Trophoblast cell (in vitro differentiated cells and primary cell): Measurements from ENCODE around the gene CENPO.
A peak's percentile ranks its signal among the peaks of the same experiment; 100 is the strongest.

Experiments
- DNase-seq, 2 donors: peaks; one replicate each; pipeline ENCODE4 v3.0.0-alpha.2; 2016
- H2AFZ ChIP-seq: 2 replicates; pipeline ENCODE4 v1.6.1; 2013; ENCODE audit warnings: low read length, moderate library complexity, mild to moderate bottlenecking; ENCODE audit not compliant: insufficient read depth, poor library complexity
- H2AK5ac ChIP-seq: 2 replicates; pipeline ENCODE4 v1.6.1; 2013; ENCODE audit warnings: mild to moderate bottlenecking, low read length
- H2BK120ac ChIP-seq: 2 replicates; pipeline ENCODE4 v1.6.1; 2013; ENCODE audit warnings: low read length, mild to moderate bottlenecking, moderate library complexity; ENCODE audit not compliant: insufficient read depth, poor library complexity
- H2BK12ac ChIP-seq: 2 replicates; pipeline ENCODE4 v1.6.1; 2013; ENCODE audit warnings: mild to moderate bottlenecking, low read length, moderate library complexity
- H2BK5ac ChIP-seq: 2 replicates; pipeline ENCODE4 v1.6.1; 2013; ENCODE audit warnings: low read length, low read depth, moderate library complexity, mild to moderate bottlenecking; ENCODE audit not compliant: poor library complexity
- H3K14ac ChIP-seq: 2 replicates; pipeline ENCODE4 v1.6.1; 2013; ENCODE audit warnings: mild to moderate bottlenecking, low read length
- H3K18ac ChIP-seq: 2 replicates; pipeline ENCODE4 v1.6.1; 2013; ENCODE audit warnings: mild to moderate bottlenecking, low read length
- H3K23ac ChIP-seq: 2 replicates; pipeline ENCODE4 v1.6.1; 2013; ENCODE audit warnings: low read length
- H3K27ac ChIP-seq: 2 replicates; pipeline ENCODE4 v1.5.1; 2013; ENCODE audit warnings: low read depth, mild to moderate bottlenecking, inconsistent platforms, low read length, moderate library complexity
- H3K27me3 ChIP-seq: 2 replicates; pipeline ENCODE4 v1.6.1; 2013; ENCODE audit warnings: inconsistent platforms, mild to moderate bottlenecking, low read length, moderate library complexity; ENCODE audit not compliant: insufficient read depth
- H3K36me3 ChIP-seq, 2 experiments: 1 replicate in 1 of 2; 2 replicates in 1 of 2; pipeline ENCODE4 v1.6.1; 2013; ENCODE audit warnings: low read length in 2 of 2, mild to moderate bottlenecking in 2 of 2, moderate library complexity in 1 of 2; ENCODE audit not compliant: insufficient read depth in 2 of 2, control insufficient read depth in 1 of 2
- H3K4ac ChIP-seq: 2 replicates; pipeline ENCODE4 v1.6.1; 2013; ENCODE audit warnings: low read depth, mild to moderate bottlenecking, low read length, moderate library complexity
- H3K4me1 ChIP-seq, 2 experiments: 1 replicate in 1 of 2; 2 replicates in 1 of 2; pipeline ENCODE4 v1.6.1; 2013; ENCODE audit warnings: low read length in 2 of 2, mild to moderate bottlenecking in 2 of 2, moderate library complexity in 1 of 2; ENCODE audit not compliant: insufficient read depth in 2 of 2, control insufficient read depth in 1 of 2
- H3K4me2 ChIP-seq: 2 replicates; pipeline ENCODE4 v1.6.1; 2013; ENCODE audit warnings: inconsistent platforms, mild to moderate bottlenecking, low read length, moderate library complexity
- H3K4me3 ChIP-seq: 2 replicates; pipeline ENCODE4 v1.5.1; 2013; ENCODE audit warnings: mild to moderate bottlenecking, low read depth, low read length, inconsistent platforms
- H3K79me1 ChIP-seq: one replicate; pipeline ENCODE4 v1.6.1; 2013; ENCODE audit warnings: low read length
- H3K79me2 ChIP-seq: 2 replicates; pipeline ENCODE4 v1.6.1; 2013; ENCODE audit warnings: low read length, mild to moderate bottlenecking; ENCODE audit not compliant: control insufficient read depth, insufficient read depth, poor library complexity
- H3K9ac ChIP-seq: 2 replicates; pipeline ENCODE4 v1.6.1; 2013; ENCODE audit warnings: mild to moderate bottlenecking, low read length
- H3K9me3 ChIP-seq: 2 replicates; pipeline ENCODE4 v1.6.1; 2013; ENCODE audit warnings: low read depth, mild to moderate bottlenecking, control low read depth, inconsistent platforms, low read length; ENCODE audit not compliant: insufficient read depth
- H4K12ac ChIP-seq: 2 replicates; pipeline ENCODE4 v1.6.1; 2013; ENCODE audit warnings: low read depth, mild to moderate bottlenecking, low read length, moderate library complexity
- H4K8ac ChIP-seq: 2 replicates; pipeline ENCODE4 v1.6.1; 2013; ENCODE audit warnings: low read depth, mild to moderate bottlenecking, low read length, moderate library complexity
- H4K91ac ChIP-seq: one replicate; pipeline ENCODE4 v1.6.1; 2013; ENCODE audit warnings: low read depth, mild to moderate bottlenecking, low read length, moderate library complexity
- WGBS: extraction: QIAGEN DNeasy Blood & Tissue Kit; methylation state at CpG from one replicate; pipeline ENCODE4 v1.1.7; 2013; ENCODE audit warnings: missing lambda C conversion rate; ENCODE audit not compliant: insufficient read length, insufficient coverage; ENCODE audit errors: extremely low coverage; 5-methylcytosine and 5-hydroxymethylcytosine counted together

Gene CENPO

DNA sequence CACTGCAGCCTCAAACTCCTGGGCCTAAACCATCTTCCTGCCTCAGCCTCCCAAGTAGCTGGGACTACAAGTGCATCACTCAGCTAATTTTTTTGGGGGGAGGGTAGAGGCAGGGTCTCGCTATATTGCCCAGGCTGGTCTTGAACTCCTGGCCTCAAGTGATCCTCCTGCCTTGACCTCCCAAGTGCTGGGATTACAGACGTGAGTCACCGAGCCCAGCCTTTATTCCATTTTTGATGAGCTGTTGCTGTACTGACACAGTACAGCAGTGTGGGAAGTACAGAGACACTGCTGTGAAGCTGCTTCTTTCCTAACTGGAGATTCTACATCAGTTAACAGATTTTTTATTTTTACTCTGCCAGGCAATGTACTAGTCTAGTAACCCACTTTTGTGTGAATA, 18.9 kb upstream of the CENPO start:
- no CpG with 5 or more reads among the region's 3 CpGs for WGBS
- no peak overlapping the region for H4K91ac ChIP-seq

DNA sequence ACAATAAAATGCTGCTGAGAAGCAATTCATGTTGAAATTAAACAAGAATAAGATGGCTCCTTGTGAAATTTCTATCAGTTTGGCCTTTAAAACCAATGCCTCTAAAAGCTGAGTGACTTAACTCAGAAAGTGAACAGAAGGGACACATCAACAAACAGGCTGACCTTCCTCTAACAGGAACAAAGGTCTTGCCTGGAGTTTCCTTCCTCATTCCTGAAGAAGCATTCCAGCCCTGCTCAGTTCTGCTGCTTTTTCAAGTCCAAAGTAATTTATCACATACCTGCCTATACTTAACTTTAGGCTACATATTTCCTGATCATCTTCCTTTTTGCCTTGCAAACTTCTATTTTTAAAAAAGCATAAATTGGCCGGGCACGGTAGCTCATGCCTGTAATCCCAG, 14.1 kb upstream of the CENPO start:
- Histone ChIP-seq H3K36me3 (no peaks in the 10 kb centered on the region), H3K4ac (no peak overlapping the region), H4K8ac (no peak overlapping the region), H3K4me2 (no peak overlapping the region), H3K4me3 (no peak overlapping the region), H3K79me2 (no peaks in the 10 kb centered on the region), H3K14ac (no peak overlapping the region), H2BK5ac (no peak overlapping the region), H4K91ac (no peak overlapping the region), H3K27me3 (no peaks in the 10 kb centered on the region), H2BK12ac (no peak overlapping the region), H4K12ac (no peak overlapping the region), H3K9me3 (no peaks in the 10 kb centered on the region), H3K18ac (no peak overlapping the region), H2AFZ (no peak overlapping the region), H2AK5ac (no peak overlapping the region), H2BK120ac (no peak overlapping the region), H3K4me1 (no peaks in the 10 kb centered on the region), H3K79me1 (no peaks in the 10 kb centered on the region), H3K23ac (no peak overlapping the region), H3K27ac (peak overlapping the region; percentile 1), H3K9ac (no peak overlapping the region)
- DNase-seq: peak; percentile 30 to 67
- no CpG with 5 or more reads among the region's 2 CpGs for WGBS

More for the DNA sequence above, 18.9 kb upstream of the CENPO start:
- Histone ChIP-seq H3K18ac (no peak overlapping the region), H2BK12ac (no peak overlapping the region), H2BK120ac (no peak overlapping the region), H3K27me3 (no peaks in the 10 kb centered on the region), H4K12ac (no peak overlapping the region), H2AK5ac (no peak overlapping the region), H2AFZ (no peak overlapping the region), H3K4me1 (no peaks in the 10 kb centered on the region), H4K8ac (no peak overlapping the region), H3K9ac (no peak overlapping the region), H3K27ac (no peak overlapping the region), H2BK5ac (no peak overlapping the region), H3K4me3 (no peak overlapping the region), H3K23ac (no peak overlapping the region), H3K79me2 (no peaks in the 10 kb centered on the region), H3K4me2 (no peak overlapping the region), H3K14ac (no peak overlapping the region), H3K4ac (no peak overlapping the region), H3K9me3 (no peaks in the 10 kb centered on the region), H3K79me1 (no peaks in the 10 kb centered on the region), H3K36me3 (peaks cover 0 to 2% of the 10 kb centered on the region in 2 experiments)
- no peak for DNase-seq

DNA sequence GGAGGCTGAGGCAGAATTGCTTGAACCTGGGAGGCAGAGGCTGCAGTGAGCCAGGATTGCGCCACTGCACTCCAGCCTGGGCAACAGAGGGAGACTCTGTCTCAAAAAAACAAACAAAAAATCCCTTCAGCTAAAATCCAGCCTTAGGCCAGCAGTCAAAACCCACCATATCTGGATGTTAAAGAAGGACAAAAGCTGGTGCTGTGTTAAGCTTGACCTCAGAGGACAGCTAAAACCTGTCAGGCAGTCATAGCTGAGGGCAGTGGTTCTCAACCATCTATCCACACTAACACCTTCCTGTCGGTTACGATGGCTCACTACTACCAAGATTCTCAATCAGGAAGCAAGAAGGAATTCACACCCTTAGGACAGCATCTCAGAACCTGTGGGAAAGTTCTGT, 9.6 kb upstream of the CENPO start:
- no peak overlapping the region for H2AK5ac ChIP-seq
- no peak overlapping the region for H3K23ac ChIP-seq
- DNase-seq: no peak
- H2AFZ ChIP-seq: no peak overlapping the region
- no peaks in the 10 kb centered on the region for H3K9me3 ChIP-seq
- no peak overlapping the region for H4K8ac ChIP-seq
- H3K79me1 ChIP-seq: no peaks in the 10 kb centered on the region
- WGBS: no CpG with 5 or more reads among the region's 3 CpGs
- no peak overlapping the region for H3K4me3 ChIP-seq
- H3K27ac ChIP-seq: no peak overlapping the region
- H3K27me3 ChIP-seq: no peaks in the 10 kb centered on the region
- no peak overlapping the region for H3K14ac ChIP-seq
- H3K4me2 ChIP-seq: no peak overlapping the region
- H3K18ac ChIP-seq: no peak overlapping the region
- H2BK5ac ChIP-seq: no peak overlapping the region
- H4K12ac ChIP-seq: no peak overlapping the region
- no peak overlapping the region for H3K4ac ChIP-seq
- H2BK120ac ChIP-seq: no peak overlapping the region
- H3K9ac ChIP-seq: no peak overlapping the region
- no peaks in the 10 kb centered on the region for H3K79me2 ChIP-seq
- H4K91ac ChIP-seq: no peak overlapping the region
- H3K36me3 ChIP-seq: no peaks in the 10 kb centered on the region
- H2BK12ac ChIP-seq: no peak overlapping the region
- H3K4me1 ChIP-seq: no peaks in the 10 kb centered on the region

DNA sequence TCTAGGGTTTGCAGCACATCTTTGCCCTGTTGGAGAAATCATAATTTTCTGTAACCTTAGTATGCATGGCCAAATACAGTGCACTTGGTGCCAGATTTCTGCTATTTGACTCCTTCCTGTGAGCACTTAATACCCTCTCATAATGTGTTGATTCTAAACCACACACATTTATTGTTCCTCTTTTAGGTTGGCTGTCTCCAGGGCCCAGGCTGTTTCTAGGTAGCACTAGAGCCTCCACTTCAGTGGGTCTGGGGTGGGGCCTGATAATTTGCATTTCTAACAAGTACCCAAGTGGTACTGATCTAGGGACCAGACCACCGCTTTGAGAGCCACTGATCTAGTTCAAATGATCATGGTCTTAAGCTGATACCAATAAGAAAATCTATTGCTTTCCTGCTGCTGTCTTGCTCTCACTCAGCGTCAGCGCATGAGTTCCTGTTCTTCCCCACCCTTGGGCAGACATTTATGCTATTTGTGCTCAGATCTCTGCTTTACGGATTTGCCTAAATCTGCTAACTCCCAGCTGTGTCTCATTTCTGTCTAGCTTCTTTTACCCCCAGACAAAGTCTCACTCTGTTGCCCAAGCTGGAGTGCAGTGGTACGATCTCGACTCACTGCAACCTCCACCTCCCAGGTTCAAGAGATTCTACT, 7.4 kb upstream of the CENPO start:
- Histone ChIP-seq H2AFZ (no peak overlapping the region), H2BK5ac (no peak overlapping the region), H4K8ac (no peak overlapping the region), H3K14ac (no peak overlapping the region), H3K4ac (no peak overlapping the region), H3K36me3 (peaks cover 0 to 1% of the 10 kb centered on the region in 2 experiments), H3K27me3 (no peaks in the 10 kb centered on the region), H3K79me2 (no peaks in the 10 kb centered on the region), H3K4me3 (no peak overlapping the region), H3K18ac (no peak overlapping the region), H3K4me1 (peaks cover 2% of the 10 kb centered on the region in 2 experiments), H3K4me2 (no peak overlapping the region), H3K23ac (no peak overlapping the region), H3K27ac (no peak overlapping the region), H4K91ac (no peak overlapping the region), H2AK5ac (no peak overlapping the region), H3K79me1 (no peaks in the 10 kb centered on the region), H3K9ac (no peak overlapping the region), H2BK12ac (no peak overlapping the region), H2BK120ac (no peak overlapping the region), H4K12ac (no peak overlapping the region), H3K9me3 (peaks cover 1% of the 10 kb centered on the region)
- no peak for DNase-seq
- no CpG with 5 or more reads among the region's 6 CpGs for WGBS
